ENCODE results near the gene PACRG. TPM values are rescaled to one million over a fixed set of nuclear protein-coding genes. Genes with fewer than 3 reads are reported as not detected.

The PACRG gene
- polyA plus RNA-seq, 1 of the 3 experiments (the other 2 are of a cell fraction), result 0.56 TPM

DNA sequence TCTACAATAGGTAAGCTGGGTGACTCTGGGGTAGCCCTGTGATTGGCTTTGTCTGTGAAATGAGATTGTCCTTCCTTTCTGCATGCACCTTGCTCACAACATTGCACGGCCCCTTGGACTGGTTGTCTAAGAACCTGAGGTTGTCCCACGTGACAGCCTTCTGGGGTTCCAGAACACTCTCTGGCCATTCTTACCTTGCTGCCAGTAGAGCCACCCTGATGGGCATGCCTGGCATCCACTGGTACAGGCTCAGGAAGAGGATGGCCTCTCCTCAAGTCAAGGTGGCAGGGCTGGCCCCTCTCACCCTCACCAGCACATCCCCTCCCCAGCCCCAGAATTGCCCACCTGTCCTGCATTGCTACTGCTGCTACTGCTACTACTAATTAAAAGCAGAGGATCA, 335.0 kb downstream of the PACRG start:
- WGBS (ENCODE audit: low lambda C conversion rate), result 67% methylated on average over 1 of the region's 2 CpGs
- POLR2A ChIA-PET, result no interaction called here
- no peak for DNase-seq
- Histone ChIP-seq H3K79me2 (ENCODE audit: insufficient read depth) (no peaks in the 10 kb centered on the region), H3K4me1 (ENCODE audit: control insufficient read depth in 1 of 2, insufficient read depth in 2 of 2, low read depth in 1 of 2, low read length in 1 of 2) (no peaks in the 10 kb centered on the region), H3K9ac (no peak overlapping the region), H3K9me2 (no peaks in the 10 kb centered on the region), H2AFZ (ENCODE audit: low read depth) (no peak overlapping the region), H3K9me3 (no peaks in the 10 kb centered on the region), H3K27me3 (ENCODE audit: insufficient read depth) (no peaks in the 10 kb centered on the region), H3K27ac (ENCODE audit: low read depth in 2 of 2, low read length in 1 of 2) (no peak overlapping the region), H3K4me2 (no peak overlapping the region), H3K4me3 (ENCODE audit: low read depth in 2 of 2, low read length in 1 of 2) (no peak overlapping the region), H4K20me1 (ENCODE audit: insufficient read depth) (no peaks in the 10 kb centered on the region), H3F3A (replicated peaks; ENCODE audit: insufficient read depth) (no peaks in the 10 kb centered on the region), H3K36me3 (replicated peaks in 1 of 2; ENCODE audit: control insufficient read depth in 1 of 2, insufficient read depth in 2 of 2, low read length in 1 of 2) (no peaks in the 10 kb centered on the region)
- TF ChIP-seq GATA2 (CRISPR knock-in tag; IDR thresholded peaks at IDR 0.05), result no peak
- CTCF ChIA-PET, result no interaction called here

DNA sequence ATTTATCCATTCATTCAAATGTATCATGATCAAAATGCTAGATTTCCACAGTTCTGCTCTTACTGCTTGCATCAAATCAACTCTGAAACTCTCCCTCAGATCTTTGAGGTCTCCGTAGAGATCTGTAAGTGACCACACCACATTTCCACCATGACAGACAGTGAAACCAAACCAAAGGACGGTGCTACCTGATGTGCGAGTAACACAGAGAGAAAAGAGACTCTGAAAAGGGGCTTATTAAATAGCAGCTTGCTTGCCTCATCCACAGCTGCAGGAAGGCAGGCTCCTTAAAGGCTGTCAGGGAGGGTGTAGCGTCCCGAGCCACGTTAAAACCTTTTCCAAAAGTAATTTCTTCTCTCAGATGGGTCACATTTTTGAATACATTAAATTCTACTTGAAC, 335.8 kb downstream of the PACRG start:
- no peak for DNase-seq
- no peaks in the 10 kb centered on the region for H3K27me3 ChIP-seq (ENCODE audit: insufficient read depth)
- H3K36me3 ChIP-seq (replicated peaks in 1 of 2; ENCODE audit: control insufficient read depth in 1 of 2, insufficient read depth in 2 of 2, low read length in 1 of 2), result no peaks in the 10 kb centered on the region
- no peaks in the 10 kb centered on the region for H3K4me1 ChIP-seq (ENCODE audit: control insufficient read depth in 1 of 2, insufficient read depth in 2 of 2, low read depth in 1 of 2, low read length in 1 of 2)
- no peaks in the 10 kb centered on the region for H3F3A ChIP-seq (replicated peaks; ENCODE audit: insufficient read depth)
- POLR2A ChIA-PET, result no interaction called here
- H4K20me1 ChIP-seq (ENCODE audit: insufficient read depth), result no peaks in the 10 kb centered on the region
- no peaks in the 10 kb centered on the region for H3K9me3 ChIP-seq
- WGBS (ENCODE audit: low lambda C conversion rate), result 81% methylated on average over 6 of the region's 6 CpGs
- no peaks in the 10 kb centered on the region for H3K9me2 ChIP-seq
- no peaks in the 10 kb centered on the region for H3K79me2 ChIP-seq (ENCODE audit: insufficient read depth)
- CTCF ChIA-PET, result no interaction called here
- H3K27ac ChIP-seq (ENCODE audit: low read depth in 2 of 2, low read length in 1 of 2), result no peak overlapping the region
- TF ChIP-seq TAF1 (IDR thresholded peaks at IDR 0.05; ENCODE audit: borderline replicate concordance, low read depth, low read length), result no peak
- TF ChIP-seq USF2 (IDR thresholded peaks at IDR 0.05; ENCODE audit: borderline replicate concordance, low read depth, low read length), result no peak
- TF ChIP-seq, protein P1, sequence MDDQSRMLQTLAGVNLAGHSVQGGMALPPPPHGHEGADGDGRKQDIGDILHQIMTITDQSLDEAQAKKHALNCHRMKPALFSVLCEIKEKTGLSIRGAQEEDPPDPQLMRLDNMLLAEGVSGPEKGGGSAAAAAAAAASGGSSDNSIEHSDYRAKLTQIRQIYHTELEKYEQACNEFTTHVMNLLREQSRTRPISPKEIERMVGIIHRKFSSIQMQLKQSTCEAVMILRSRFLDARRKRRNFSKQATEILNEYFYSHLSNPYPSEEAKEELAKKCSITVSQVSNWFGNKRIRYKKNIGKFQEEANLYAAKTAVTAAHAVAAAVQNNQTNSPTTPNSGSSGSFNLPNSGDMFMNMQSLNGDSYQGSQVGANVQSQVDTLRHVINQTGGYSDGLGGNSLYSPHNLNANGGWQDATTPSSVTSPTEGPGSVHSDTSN (IDR thresholded peaks at IDR 0.05), result no peak
- no peak for TF ChIP-seq CHD2 (IDR thresholded peaks at IDR 0.05; ENCODE audit: low read length, partially characterized antibody)
- TF ChIP-seq, protein P2, sequence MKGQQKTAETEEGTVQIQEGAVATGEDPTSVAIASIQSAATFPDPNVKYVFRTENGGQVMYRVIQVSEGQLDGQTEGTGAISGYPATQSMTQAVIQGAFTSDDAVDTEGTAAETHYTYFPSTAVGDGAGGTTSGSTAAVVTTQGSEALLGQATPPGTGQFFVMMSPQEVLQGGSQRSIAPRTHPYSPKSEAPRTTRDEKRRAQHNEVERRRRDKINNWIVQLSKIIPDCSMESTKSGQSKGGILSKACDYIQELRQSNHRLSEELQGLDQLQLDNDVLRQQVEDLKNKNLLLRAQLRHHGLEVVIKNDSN (IDR thresholded peaks at IDR 0.05; ENCODE audit: borderline replicate concordance, low read depth), result no peak
- TF ChIP-seq FOSL2 (IDR thresholded peaks at IDR 0.05; ENCODE audit: borderline replicate concordance, low read depth), result no peak
- no peak for TF ChIP-seq NRF1 (IDR thresholded peaks at IDR 0.05; ENCODE audit: low read depth, low read length)
- TF ChIP-seq POLR2AphosphoS5 (IDR thresholded peaks at IDR 0.05; ENCODE audit: low read depth, low read length), result no peak
- no peak for TF ChIP-seq SMC3 (IDR thresholded peaks at IDR 0.05; ENCODE audit: low read depth, low read length)
- H3K4me2 ChIP-seq, result no peak overlapping the region
- H3K4me3 ChIP-seq (ENCODE audit: low read depth in 2 of 2, low read length in 1 of 2), result no peak overlapping the region
- no peak overlapping the region for H3K9ac ChIP-seq
- no peak overlapping the region for H2AFZ ChIP-seq (ENCODE audit: low read depth)
